ENCODE data around the gene DISC1.
"Not testable (repeated sequence)": the region's sequence is repeated elsewhere in the genome, so short reads cannot be mapped to it uniquely, and the experiment has no call there.

Gene DISC1

DNA sequence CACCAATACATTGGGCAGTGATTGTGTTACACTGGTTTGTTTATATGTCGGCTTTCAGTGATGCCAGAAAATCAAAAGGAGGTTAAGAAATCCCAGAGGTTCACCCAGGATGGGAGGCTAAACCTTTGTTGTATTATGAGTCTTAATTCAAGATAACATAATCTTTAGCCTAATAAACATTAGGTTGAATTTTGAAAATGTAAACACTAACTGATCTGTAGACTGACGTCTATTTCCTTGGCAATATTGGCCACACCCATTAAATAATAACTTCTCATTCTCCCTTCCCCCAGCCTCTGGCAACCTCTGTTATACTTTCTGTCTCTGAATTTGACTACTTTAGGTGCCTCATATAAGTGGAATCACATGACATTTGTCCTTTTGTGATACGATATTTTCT lies 238.7 kb downstream of the DISC1 start:
- no peak for DNase-seq

DNA sequence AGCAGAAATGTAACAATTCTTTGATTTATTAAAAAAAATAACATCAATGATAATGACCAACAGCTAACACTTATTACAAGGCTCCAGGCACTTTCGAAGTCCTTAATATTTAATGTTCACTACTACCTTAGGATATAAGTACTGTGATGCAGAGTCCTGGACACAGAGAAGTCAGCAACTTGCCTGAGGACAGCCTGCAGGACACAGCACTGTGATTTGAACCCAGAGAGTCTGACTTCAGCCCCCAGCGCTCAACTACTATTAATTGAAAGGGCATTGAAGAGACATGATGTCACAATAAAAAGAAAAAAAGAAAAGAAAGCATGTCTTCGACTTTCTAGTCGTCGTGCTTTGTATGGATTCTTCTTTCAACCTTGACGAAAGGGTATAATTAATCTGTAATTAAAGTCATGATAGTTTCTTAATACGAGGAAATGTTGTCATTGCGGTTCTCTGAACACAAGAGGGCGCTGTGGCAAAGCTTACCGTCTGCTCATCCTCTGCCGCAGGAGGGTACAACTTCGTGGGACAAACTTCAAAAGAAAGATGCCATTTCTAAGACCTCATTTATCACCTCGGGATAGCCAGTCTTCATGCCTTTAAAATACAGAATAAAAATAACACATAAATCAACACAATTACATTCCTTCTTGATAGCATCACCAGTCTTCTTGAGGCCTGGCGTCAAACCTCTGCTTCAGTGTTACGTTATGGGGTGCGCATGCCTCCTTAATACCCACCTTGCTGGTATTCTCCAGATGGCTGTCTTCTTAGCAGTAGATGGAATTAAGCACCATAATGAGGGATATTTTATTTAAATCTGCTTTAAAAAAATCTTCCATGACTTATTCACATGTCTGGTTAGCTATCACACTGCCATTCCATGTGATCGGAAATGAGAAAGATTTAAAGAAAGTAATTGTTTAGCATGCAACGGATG lies 240.1 kb downstream of the DISC1 start:
- peak; percentile 6 to 35 (median 12) for DNase-seq

DNA sequence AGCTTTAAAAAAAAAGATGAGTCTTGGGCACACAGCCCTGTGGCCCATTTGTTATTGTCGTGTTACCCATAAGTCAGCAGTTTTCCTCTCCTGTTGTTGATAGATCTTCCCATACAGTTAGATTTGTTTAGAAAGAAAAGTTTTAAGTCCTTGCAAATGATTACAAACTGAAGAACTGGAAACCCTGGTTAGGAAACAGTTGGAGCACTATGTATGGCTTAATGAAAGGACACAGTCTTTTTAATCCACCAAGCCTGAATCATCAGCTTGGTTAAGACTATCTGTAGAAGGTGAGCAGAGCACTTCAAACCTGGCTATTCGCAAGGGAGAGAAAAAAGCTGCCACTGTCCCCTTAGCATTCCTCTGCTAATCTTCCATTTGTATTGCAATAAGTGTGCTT lies 241.0 kb downstream of the DISC1 start:
- DNase-seq = no peak

DNA sequence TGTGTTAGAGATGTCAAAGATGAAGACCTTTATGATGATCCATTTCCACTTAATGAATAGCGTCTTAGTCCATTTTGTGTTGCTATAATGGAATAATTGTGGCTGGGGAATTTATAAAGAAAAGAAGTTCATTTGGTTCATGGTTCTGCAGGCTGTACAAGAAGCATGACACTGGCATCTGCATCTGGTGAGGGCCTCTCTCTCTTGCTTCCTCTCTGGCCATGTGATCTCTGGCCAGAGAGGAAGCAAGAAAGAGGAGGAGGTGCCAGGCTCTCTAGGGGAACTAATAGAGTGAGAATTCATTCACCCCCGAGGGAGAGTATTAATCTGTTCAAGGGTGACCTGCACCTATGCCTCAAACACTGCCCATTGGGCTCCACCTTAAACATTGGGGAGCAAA lies 242.8 kb downstream of the DISC1 start:
- no peak for DNase-seq

DNA sequence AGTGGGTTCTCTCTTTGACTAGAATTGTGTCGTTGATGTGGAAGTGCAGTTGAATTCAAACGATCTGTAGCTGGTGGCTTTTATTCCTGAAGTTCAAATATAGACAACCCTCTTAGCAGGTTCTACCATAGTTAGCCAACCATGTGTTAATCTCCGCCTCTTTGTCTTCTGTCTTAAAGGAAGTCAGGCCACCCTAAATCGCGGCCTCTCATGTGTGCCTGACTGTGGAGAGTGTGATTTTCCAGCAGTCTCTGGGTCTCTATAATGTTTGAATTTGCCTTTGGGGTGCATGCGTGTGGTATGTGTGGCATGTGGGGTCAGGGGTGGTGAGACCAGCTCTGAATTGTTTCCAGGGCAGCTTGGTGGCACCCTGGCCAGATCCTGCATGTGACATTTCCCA lies 244.9 kb downstream of the DISC1 start:
- no peak for DNase-seq

DNA sequence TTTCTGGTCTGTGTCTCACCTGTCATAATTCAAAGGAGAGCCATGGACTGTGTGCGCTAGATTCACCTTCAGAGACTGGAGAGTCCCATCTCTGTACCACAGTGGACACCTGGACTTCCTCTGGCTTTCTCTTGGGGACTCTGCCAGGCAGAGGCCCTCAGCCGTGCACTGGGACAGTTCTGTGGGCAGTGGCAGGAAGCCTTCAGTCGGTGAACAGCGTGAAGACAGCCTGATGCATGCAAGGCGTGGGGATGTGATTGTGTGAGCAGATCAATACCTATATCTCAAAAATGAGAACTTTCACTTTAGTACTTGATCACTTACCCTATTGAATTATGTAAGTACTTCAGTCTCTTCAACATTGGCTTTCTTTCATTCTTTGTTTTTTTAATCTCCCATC lies 245.3 kb downstream of the DISC1 start:
- no peak for DNase-seq

DNA sequence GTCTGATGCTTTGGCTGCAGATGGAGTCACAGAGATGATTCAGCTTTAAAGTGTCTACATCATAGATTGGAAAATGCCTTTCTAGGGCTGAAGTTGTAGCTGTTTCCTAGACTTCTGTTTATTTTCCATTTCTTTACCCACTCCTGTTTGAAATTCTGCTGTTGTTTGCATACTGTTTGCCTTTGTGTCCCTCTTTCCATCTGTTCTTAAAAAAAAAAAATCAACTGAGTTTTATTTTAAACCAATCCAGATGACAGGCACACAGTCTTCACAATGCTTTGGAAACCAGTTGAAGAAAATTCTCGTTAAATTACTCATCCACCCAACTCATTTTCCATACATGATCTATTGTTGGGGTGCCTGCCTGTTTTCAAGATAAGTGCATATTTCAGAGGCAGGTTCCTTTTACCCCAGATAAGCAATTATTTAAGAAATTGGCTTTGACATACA lies 245.9 kb downstream of the DISC1 start:
- DNase-seq = no peak

DNA sequence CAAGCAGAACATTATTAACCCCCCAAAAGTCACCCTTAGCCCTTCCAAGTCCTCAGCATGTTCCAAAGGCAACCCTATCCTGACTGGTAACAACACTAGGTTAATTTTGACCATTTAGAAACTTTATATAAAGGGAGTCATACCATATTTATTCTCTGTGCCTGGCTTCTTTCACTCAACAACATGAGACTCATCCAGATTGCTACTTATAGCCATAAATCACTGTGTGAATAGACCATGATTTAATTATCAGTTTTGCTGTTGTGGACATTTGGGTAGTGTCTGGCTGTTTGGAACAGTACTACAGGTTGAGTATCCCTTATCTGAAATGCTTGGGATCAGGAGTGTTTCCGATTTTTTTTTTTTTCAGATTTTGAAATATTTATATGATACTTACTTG lies 252.1 kb downstream of the DISC1 start:
- no peak for DNase-seq

DNA sequence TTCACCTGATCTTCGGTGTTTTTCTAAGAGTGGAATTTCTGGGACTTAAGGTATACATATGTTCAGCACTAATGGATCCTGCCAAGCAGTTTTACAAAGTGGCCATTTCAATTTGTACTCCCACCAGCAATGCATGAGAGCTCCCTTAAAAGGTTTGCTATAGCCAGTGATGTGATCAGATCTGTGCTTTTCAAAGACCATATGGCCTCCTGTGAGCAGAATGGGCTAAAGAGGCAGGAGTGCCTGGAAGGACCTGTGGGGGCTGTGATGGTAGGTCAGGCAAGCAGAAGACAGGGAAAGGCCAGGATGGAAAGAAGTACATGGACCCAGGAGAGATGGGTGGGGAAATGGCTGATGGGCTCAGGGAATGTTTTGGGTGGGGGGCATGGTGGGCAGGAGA lies 252.7 kb downstream of the DISC1 start:
- DNase-seq = no peak

DNA sequence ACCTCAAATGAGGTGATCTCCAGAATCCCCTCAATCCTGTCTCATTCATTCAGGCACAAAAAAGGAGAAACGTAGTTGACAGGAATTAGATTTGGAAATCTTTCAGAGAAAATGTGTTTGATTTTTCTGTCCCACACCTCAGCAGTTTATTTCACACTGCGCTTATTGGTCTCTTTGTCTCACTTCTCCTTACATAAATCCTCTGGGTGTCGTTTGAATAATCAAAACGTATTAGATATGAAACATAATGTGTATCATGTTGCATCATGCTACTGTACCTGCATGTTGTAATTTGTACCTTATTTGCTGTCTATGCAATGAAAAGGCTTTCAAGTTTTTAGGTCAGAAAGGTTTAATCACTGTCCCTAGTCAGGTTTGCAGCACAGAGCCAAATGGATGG lies 255.7 kb downstream of the DISC1 start:
- DNase-seq = no peak

DNA sequence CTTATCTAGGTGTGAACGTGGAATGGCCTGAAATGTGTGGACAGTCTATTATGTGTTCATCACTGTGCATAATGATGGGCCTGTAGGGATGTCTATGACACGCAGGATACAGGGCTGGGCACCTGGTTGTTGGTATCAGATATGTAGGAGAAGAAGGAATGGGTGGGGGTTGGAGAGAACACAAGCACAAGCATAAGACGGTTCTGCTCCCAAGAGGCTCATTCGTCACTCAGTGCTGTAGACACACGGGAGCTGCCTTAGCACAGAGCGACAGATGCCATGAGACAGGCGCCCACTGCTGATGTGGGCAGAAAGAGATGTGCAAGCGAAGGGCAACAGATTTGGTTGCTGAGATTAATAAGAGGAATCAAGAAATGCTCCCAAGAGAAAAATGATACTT lies 256.2 kb downstream of the DISC1 start:
- DNase-seq = no peak

DNA sequence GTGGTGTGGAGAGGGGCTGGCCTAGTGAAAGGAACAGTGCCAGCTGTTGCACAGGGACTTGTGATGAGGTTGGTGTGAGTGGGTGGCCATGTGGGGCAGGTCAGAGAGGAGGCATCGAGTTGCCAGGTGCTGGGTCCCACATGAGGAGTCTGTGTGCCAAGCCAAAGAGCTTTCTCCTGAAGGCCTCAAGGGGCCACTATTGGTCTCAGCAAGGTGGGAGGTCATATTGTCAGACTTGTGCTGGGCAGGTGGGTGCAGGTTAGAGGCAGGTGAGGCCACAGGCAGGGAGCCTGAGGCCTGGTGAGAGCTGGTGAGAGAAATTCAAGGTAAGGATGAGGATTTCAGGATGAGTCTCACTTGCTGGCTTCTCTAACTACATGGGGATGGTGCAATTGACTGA lies 256.8 kb downstream of the DISC1 start:
- DNase-seq = no peak

DNA sequence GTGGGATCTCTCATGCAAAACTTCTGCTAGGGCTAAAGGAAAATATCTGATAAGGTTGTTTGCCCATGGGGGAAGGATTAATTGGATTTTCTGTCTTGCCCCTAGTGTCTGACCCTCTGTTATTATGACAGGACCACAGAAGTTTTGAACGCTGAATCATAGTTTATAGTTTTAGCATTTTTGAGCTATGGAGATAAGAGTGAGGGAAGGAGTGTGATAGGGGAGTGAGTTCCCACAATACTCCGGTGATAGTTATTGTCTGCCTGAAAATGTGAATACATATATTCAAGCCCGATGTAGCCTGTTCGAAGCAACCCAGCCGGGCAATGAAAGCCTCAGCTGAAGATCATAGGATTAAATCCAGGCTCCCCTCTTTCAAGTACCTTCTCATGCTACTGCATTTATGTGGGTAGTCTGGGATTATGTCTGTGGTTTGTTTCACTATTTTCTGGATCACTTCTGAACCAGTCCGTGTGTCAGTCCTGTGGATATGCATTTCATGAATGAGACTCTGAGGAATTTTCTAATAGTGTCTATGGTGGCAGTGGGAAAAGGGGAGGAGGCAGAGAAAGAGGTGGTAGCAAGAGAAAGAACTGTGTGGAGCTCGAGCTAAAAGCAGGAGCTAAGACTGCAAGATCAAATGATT lies 258.7 kb downstream of the DISC1 start:
- DNase-seq = no peak

DNA sequence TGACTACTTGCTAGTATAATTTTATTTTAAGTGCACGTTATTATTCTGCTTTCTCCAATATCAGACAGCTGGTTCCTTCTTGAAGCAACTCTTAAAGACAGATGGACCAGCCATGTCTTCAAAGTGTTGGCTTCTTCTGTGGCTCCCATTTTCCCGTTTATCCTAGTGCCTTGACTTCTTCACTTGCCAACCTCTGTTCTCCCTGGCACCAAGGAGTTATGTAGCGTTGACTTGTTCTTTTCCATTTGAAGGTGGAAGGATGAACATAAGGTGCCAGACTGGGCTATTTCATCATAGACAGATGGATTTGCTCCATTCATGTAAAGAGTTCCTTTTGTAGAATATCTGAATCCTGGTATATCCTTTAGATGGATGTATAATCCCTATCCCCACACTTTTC lies 260.6 kb downstream of the DISC1 start:
- no peak for DNase-seq

DNA sequence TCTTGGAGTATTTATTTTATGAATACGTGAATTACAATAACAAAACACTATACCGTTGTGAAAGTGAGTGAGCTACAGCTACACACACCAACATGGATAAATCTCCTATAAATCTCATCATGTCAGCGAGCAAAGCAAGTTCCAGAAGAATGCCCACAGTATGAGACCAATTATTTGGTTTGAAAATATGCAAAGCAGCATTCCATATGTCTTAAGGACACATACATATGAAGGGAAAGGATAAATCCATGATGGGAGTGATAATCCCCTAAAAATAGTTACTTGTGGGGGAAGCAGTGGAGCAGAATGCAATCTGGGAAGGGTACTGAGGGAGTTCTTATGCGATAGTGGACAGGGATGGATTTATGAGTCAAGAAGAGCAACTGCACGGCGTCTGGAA lies 261.3 kb downstream of the DISC1 start:
- DNase-seq = no peak

DNA sequence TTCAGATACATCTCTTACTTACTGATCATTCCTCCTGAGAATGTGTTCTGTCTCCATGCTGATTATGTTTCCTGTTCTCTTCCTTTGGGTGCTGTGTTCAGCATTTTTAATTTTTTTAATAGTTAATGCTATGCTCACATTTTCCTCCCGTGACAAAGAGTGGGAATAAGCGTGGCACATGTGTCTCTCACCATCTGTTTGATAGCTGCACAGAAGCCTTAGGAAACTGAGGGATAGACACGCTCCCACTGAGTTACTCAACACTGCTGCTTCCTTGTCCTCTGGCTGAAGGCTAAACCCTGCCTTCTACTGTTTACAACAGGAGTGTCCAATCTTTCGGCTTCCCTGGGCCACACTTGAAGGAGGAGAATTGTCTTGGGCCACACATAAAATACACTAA lies 264.2 kb downstream of the DISC1 start:
- no peak for DNase-seq

DNA sequence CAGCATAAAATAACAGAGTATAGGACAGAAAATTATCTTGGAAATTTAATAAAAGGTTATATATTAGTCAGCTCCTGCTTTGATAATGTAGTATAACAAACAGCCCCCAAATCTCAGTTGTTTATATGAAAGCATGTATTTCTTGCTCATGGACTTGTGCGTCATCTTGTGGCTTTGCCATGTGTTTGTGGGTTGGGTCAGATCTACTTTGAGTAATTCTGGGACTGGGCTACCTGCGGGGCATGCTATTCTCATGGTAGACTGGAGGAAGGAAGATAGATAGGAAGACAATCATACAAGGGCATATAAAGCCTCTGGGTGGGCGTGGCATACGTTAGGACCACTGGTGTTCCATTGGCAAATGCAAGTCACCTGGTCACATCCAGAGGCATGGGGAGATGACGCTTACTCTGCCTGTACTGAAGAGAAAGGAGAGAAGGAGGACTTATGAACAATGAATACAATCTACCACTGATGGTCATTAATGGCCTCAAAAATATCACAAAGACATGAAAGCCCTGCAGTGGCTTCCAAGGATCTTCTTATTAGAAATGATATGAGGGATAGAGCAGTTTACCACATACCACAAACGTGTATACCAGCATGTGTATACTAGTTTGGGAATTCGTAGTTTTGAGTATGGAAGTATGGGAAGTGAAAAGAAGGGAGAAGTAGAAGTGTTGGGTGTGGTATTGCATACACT lies 267.0 kb downstream of the DISC1 start:
- DNase-seq = no peak

DNA sequence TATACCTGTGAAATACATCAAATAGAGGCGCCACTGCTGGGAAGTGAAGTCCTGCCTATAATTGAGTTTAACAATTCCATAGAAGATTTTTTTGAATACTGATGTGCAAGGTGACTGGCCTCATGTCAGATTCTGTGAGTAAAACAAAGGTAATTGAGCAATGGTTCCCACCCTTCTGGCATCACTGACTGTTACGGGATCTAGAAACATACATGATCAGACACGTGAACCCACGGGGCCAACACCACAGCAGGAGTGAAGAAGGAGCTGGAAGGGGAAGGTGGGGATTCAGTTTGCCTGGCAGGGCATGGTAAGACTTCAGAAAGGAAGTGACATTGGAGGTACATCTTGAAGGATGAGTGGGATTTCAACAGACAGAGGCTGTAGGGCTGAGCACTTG lies 270.2 kb downstream of the DISC1 start:
- no peak for DNase-seq

DNA sequence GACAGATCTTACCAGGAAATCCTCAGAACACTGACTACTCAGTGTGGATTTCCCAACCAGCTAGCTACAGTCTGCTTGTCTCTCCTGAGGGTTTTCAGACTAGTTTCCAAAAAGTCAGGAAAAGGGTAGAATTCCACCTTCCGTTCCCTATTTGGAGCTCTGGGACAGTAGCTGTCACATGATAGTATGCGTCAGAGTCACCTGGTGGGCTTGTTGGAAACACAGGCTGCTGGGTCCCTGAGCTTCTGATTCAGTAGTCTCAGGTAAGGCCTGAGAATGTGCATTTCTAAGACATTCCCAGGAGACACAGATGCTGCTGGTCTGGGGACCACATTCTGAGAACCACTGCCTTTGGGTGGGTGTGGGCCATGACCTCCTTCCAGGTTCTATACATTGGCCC lies 272.5 kb downstream of the DISC1 start:
- DNase-seq = no peak

DNA sequence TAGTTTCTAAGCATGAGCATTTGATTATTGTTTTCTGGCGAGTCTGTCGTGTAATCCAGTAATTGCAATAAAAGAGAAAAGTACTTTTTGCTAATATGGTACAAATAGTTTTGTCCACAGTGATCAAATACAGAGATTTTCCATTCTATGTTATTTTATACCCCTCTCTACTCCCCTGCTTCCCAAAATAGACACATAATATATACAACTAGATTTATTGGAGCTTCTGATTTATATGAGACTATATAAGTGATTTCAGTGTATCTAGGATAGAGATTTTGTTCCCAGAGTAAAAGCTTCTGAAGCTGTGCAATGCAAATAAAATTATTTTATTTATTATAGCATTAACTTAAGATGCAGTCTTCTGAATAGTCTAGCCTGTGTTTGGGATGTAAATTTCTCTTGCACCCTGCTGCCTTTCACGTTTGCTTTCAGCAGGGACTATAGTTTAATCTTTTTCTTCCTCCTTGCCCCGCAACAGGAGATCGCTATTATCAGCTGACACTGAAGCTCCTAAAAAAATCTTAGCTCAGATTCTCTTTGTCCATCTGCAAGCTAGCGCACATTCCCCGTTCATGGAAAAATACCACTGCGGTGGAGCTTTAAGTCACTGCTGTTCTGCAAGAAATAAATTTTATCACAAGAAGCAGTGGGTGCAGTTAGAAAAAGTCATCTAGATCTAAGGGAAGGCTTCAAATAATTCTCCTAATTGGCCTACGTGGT lies 273.3 kb downstream of the DISC1 start:
- DNase-seq = no peak

DNA sequence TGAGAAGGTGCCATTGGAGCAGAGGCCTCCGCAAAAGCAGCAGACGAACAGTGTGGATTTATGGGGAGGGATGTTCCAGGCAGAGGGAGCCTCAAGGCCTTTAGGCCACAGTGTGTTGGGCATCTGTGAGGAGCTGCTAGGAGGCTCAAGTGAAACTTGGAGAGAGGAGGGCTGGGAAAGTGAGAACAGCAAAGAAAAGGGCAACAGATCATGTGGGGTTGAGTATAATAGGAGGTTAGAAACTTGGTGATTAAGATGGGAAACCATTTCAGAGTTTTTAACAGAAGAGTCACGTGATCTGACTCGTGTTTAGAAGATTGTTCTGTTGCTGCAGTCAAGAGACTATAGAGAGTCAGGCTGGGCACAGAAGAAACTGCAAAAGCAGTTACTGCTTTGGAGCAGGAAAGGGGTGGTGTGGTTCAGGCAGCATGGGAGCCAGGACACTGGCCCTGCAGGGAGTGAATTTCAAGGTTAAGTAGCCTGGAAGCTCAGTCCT lies 277.0 kb downstream of the DISC1 start:
- no peak for DNase-seq

DNA sequence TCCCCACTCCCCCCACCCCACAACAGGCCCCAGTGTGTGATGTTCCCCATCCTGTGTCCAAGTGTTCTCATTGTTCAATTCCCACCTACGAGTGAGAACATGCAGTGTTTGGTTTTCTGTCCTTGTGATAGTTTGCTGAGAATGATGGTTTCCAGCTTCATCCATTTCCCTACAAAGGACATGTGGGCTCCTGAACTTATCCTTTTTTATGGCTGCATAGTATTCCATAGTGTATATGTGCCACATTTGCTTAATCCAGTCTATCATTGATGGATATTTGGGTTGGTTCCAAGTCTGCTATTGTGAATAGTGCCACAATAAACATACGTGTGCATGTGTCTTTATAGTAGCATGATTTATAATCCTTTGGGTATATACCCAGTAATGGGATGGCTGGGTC lies 280.7 kb downstream of the DISC1 start:
- DNase-seq = not testable (repeated sequence)

DNA sequence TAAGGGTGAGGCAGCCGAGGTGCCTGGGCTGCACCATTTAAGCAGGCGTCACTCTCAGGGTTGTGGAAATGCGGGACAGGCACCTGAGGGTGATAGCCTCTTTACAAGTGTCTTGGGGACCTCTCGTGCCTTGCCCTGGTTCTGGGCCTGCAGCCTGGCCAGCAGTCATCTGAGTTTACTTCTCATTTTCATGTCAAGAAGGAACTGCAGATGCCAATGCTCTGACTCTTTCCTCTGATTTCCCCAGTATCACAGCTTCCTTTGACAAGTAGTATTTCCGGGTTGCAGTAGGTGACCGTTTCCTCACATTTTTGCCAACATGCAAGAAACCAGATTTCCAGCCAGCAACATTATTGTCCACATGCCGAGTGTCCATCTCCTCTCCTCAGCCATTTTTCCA lies 286.9 kb downstream of the DISC1 start:
- DNase-seq = no peak

Measured in activated naive CD4-positive, alpha-beta T cell (primary cell).